Fibroblast of mammary gland (primary cell): Measurements from ENCODE around the gene GOLGA6A.
A peak's percentile ranks its signal among the peaks of the same experiment; 100 is the strongest.
"Not testable (repeated sequence)": the region's sequence is repeated elsewhere in the genome, so short reads cannot be mapped to it uniquely, and the experiment has no call there.

Experiments used
- DNase-seq: peaks from one replicate; pipeline ENCODE4 v3.0.0-alpha.2; 2010; ENCODE audit warnings: low read depth
- H3K4me3 ChIP-seq: 2 replicates; pipeline ENCODE4 v1.5.1; 2011; ENCODE audit warnings: low read depth, mild to moderate bottlenecking, low read length, moderate library complexity; ENCODE audit not compliant: control insufficient read depth
- TF ChIP-seq, protein P1 (sequence below): conservative IDR thresholded peaks from 2 replicates; pipeline ENCODE4 v1.5.1; 2011; ENCODE audit warnings: low read depth, low read length, inconsistent platforms; ENCODE audit not compliant: control insufficient read depth, insufficient read depth

Gene GOLGA6A

DNA sequence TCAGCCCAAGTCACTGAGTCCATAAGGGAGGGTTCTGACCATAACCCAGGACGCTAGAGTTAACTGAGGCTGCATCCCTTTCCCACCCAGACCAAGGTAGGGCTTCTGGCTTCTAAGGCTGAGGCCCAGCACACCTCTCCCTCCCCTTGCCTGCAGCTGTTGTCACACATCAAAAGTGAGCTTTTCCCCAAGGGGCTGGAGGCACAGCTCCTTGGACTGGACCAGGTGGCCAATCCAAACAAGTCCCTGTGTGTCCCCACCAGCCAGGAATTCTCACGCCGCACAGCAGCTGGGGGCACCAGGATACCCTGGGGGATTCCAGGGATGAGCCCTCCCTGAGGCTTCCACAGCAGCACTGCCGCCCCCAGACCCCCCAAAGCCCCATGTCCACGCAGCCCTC, 25.8 kb upstream of the GOLGA6A start:
- DNase-seq: no peak
- TF ChIP-seq, protein P1, sequence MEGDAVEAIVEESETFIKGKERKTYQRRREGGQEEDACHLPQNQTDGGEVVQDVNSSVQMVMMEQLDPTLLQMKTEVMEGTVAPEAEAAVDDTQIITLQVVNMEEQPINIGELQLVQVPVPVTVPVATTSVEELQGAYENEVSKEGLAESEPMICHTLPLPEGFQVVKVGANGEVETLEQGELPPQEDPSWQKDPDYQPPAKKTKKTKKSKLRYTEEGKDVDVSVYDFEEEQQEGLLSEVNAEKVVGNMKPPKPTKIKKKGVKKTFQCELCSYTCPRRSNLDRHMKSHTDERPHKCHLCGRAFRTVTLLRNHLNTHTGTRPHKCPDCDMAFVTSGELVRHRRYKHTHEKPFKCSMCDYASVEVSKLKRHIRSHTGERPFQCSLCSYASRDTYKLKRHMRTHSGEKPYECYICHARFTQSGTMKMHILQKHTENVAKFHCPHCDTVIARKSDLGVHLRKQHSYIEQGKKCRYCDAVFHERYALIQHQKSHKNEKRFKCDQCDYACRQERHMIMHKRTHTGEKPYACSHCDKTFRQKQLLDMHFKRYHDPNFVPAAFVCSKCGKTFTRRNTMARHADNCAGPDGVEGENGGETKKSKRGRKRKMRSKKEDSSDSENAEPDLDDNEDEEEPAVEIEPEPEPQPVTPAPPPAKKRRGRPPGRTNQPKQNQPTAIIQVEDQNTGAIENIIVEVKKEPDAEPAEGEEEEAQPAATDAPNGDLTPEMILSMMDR: no peak
- no peak overlapping the region for H3K4me3 ChIP-seq

DNA sequence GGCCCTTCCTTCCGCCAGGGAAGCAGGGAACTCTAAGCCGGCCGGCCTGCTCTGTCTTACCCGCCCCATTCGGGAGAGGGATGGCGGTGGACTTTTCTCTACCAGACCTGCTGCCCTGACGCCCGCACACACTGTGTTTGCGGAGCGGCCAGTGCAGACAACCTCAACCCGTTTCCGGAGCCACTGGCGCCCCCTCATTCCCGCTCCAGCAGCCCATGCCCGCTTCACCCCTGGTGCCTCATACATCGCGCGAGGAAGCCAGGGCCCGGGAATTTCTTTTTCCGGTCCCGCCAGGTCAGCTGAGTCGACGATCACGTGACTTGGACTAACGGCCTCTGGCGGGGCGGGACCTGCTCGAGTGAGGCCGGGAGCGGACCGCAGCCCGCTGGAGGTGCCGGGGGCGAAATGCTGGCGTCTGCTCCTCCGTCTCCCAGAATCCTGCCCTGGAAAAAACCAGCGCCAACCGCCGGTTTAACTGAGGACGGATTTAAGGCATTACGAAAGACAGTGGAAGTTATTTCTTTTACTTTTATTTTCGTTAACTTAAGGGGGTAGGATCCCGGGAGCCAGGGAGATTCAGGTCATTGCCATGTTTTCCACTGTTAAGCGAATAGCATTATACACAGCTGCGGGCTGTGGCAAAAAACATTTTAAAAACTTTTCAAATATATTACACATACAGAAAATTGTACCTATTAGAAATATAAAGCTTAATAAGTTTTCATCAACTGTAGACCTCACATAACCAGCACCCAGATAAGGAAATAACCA, 17.8 kb upstream of the GOLGA6A start:
- peak overlapping the region; percentile 20 for H3K4me3 ChIP-seq
- peak; percentile 82 for DNase-seq

GRCh38 chr15:74096753-74097474, 14.6 kb upstream of the GOLGA6A start:
- H3K4me3 ChIP-seq, DNase-seq: not testable (repeated sequence)

GRCh38 chr15:74095610-74096009, 13.3 kb upstream of the GOLGA6A start:
- not testable (repeated sequence) for DNase-seq, H3K4me3 ChIP-seq

DNA sequence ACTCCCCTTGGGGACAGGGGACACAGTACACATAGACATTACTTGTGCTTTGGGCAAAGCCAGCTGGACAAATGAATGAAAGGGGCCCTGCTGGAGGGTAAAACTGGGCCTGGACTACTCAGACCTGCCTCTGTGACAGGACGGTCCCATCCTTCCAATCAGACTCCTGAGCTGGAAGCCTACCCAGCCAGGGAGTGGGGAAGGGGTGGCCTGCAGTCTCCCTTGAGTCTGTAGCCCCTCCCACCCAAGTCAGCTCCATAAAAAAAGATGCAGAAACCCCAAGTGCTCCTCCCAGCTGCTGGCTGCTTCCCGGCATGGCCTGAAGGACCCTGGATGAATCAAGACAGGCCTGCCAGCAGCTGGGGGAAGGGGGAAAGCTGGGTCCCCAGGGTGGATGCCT, 12.2 kb upstream of the GOLGA6A start:
- H3K4me3 ChIP-seq, DNase-seq: not testable (repeated sequence)

- not testable (repeated sequence) for DNase-seq
Measured at GRCh38 chr15:74075781-74076180, 6.6 kb downstream of the GOLGA6A start.

GRCh38 chr15:74072614-74073337, 9.6 kb downstream of the GOLGA6A start:
- not testable (repeated sequence) for DNase-seq, H3K4me3 ChIP-seq

More at GRCh38 chr15:74075781-74076180, 6.6 kb downstream of the GOLGA6A start:
- not testable (repeated sequence) for H3K4me3 ChIP-seq

GRCh38 chr15:74072132-74072531, 10.2 kb downstream of the GOLGA6A start:
- not testable (repeated sequence) for H3K4me3 ChIP-seq, DNase-seq

- not testable (repeated sequence) for DNase-seq, H3K4me3 ChIP-seq
Measured at GRCh38 chr15:74071645-74072044, 10.7 kb downstream of the GOLGA6A start.

DNA sequence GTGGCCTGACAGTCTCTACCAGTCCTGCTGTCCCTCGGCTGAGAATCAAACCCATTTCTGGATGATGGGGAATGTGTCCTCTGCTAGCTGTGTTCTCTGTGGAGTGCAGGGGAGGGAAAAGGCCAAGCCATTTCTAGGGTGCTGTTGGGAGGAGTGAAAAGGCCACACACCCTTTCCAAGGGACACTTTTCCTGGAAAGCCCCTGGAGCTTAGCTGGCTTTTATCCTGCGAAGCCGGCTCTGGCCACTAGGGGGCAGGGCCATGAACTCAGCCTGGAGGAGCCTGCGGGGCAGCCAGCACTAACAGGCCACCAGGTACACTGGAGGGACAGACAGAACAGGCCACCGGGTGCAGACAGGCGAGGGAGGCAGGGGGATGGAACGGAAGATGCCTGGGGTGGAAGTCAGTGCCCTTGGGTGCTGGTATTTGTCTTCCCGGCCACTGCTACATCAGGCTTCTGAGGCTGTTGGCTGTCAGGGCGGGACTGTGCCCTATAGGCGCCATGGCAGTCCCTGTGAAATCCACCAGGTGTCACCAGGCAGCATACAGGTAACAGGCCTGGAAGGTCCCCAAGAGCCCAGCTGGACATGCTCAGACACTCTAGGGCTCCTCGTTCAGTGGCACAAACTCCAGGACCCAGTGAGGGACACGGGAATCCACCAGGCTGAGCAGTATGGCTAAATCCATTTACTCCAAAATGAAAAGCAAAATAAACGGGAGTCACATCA, 16.5 kb downstream of the GOLGA6A start:
- H3K4me3 ChIP-seq, DNase-seq: not testable (repeated sequence)

DNA sequence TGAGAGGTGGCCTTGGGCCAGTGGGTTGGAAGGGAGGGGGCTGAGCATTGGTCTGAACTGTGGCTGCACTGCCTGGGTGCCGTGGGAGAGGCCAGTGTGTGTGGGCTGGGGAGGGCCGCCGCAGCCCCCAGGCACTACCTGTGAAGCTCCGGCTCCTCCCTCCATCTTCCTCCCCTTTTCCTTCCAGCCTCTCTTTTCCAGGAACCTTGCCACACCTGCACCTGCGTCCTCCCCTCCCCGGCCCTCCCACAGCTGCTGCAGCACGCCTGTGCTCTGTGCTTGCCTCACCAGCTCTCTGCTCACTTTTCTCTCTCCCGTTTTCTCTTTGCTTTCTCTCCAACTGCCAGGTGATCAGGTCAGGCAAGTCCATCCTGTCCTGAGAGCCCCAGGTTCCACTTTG, 17.5 kb downstream of the GOLGA6A start:
- not testable (repeated sequence) for H3K4me3 ChIP-seq, DNase-seq

DNA sequence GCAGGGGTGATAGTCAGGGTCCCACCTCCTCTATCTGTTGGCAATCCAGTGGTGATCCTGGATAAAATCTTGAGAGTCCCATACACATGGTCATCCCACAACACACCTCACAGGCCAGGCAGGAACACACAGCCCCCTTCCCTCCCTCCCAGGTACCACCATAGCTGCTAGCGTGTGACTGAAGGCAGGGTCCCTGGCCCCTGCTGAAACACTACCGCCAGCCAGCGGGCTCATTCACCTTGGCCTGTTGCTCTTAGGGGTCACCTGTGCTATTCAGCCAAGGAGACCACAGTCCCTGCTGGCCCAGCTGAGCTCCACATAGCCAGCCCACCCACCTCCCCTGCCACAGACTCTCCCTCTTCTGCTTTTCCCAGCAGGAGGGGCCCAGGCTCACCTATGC, 18.2 kb downstream of the GOLGA6A start:
- DNase-seq, H3K4me3 ChIP-seq: not testable (repeated sequence)

GRCh38 chr15:74063425-74064146, 18.8 kb downstream of the GOLGA6A start:
- not testable (repeated sequence) for DNase-seq, H3K4me3 ChIP-seq
